Glutamatergic neuron (in vitro differentiated cells): ENCODE measurements around the gene GPRIN1. TPM values are rescaled to one million over a fixed set of nuclear protein-coding genes. Genes with fewer than 3 reads are reported as not detected.

Source experiments
- DNase-seq: peaks from one replicate; pipeline ENCODE4 v3.0.0; 2022
- H3K27ac Mint-ChIP-seq: one replicate; pipeline ENCODE4 v1.8.0; 2020; ENCODE audit warnings: mild to moderate bottlenecking, mixed read lengths, inconsistent platforms; ENCODE audit not compliant: unreplicated experiment
- H3K27me3 Mint-ChIP-seq: one replicate; pipeline ENCODE4 v1.8.0; 2020; ENCODE audit warnings: mild to moderate bottlenecking, moderate library complexity, mixed read lengths, inconsistent platforms; ENCODE audit not compliant: unreplicated experiment
- H3K36me3 Mint-ChIP-seq: one replicate; pipeline ENCODE4 v1.8.0; 2020; ENCODE audit warnings: mild to moderate bottlenecking, mixed read lengths, inconsistent platforms; ENCODE audit not compliant: unreplicated experiment
- H3K4me1 Mint-ChIP-seq: one replicate; pipeline ENCODE4 v1.8.0; 2020; ENCODE audit warnings: mild to moderate bottlenecking, low read depth, mixed read lengths, inconsistent platforms; ENCODE audit not compliant: unreplicated experiment
- H3K4me3 Mint-ChIP-seq: one replicate; pipeline ENCODE4 v1.8.0; 2020; ENCODE audit warnings: mild to moderate bottlenecking, mixed read lengths, inconsistent platforms; ENCODE audit not compliant: unreplicated experiment
- H3K9me3 Mint-ChIP-seq: one replicate; pipeline ENCODE4 v1.8.0; 2020; ENCODE audit warnings: mild to moderate bottlenecking, moderate library complexity, mixed read lengths, inconsistent platforms; ENCODE audit not compliant: unreplicated experiment
- total RNA-seq: library from RNA; stranded (reverse); fragmentation: NEBNext Ultra II Directional; extraction: Animal tissue kit (Norgen Biotek cat#: 25700); gene quantifications from one replicate; pipeline ENCODE4 v1.2.1, GENCODE V29; 2021; ENCODE audit not compliant: unreplicated experiment
- TF ChIP-seq, protein P1 (sequence below): fragments of 200-600 bp; sonication (generic); IDR thresholded peaks from one replicate; pipeline ENCODE4 v1.5.0; 2021; ENCODE audit not compliant: partially characterized antibody, unreplicated experiment

The GPRIN1 gene
- total RNA-seq, 1 donor from 2014 or later: 72.3 TPM

DNA sequence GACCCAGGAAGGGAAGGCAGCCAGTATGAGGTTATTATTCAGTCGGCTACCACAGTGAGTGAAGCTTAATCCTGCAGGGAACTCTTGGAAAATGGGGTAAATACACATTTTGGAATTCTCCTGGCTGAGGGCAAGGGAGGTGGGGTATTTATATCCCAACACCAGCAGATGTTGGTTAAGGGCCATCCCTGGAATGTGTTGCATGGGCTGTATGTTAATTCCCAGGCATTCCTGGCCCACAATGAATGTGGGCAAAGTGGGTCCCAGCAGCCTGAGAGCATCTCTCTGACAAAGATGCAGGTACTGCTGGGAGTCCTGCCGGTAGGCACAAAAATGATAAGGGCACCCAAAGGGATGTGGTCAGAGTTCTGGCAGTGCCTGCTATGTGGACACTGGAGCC is 2.9 kb upstream of the GPRIN1 start:
- peaks cover 13% of the 10 kb centered on the region for H3K9me3 Mint-ChIP-seq
- H3K27ac Mint-ChIP-seq: no peak overlapping the region
- H3K4me3 Mint-ChIP-seq: no peak overlapping the region
- peaks cover 19% of the 10 kb centered on the region for H3K4me1 Mint-ChIP-seq
- DNase-seq: no peak
- no peaks in the 10 kb centered on the region for H3K36me3 Mint-ChIP-seq
- TF ChIP-seq, protein P1, sequence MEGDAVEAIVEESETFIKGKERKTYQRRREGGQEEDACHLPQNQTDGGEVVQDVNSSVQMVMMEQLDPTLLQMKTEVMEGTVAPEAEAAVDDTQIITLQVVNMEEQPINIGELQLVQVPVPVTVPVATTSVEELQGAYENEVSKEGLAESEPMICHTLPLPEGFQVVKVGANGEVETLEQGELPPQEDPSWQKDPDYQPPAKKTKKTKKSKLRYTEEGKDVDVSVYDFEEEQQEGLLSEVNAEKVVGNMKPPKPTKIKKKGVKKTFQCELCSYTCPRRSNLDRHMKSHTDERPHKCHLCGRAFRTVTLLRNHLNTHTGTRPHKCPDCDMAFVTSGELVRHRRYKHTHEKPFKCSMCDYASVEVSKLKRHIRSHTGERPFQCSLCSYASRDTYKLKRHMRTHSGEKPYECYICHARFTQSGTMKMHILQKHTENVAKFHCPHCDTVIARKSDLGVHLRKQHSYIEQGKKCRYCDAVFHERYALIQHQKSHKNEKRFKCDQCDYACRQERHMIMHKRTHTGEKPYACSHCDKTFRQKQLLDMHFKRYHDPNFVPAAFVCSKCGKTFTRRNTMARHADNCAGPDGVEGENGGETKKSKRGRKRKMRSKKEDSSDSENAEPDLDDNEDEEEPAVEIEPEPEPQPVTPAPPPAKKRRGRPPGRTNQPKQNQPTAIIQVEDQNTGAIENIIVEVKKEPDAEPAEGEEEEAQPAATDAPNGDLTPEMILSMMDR: no peak
- H3K27me3 Mint-ChIP-seq: peaks cover 14% of the 10 kb centered on the region

DNA sequence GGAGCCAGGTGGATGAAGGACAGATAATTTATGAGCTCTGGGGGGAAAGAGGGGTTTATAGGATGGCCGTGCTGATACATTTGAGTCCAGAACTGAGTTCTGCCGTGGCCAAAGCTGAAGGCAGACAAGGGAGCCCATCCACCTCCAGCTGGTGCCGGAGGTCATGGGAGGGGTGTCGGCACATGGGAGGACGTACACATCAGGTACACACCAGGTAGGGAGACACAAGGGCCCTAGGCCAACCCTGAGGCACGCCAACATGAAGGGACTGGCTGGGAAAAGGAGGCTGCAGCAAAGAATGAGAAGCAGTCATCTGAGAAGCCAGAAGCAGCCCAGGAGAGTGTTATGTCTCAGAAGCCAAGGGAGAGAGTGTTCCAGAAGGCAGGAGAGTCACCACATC is 2.1 kb upstream of the GPRIN1 start:
- TF ChIP-seq, protein P1: no peak
- Mint-ChIP-seq H3K27me3 (peaks cover 12% of the 10 kb centered on the region), H3K4me1 (peaks cover 20% of the 10 kb centered on the region), H3K4me3 (peak overlapping the region; percentile 5), H3K9me3 (peaks cover 12% of the 10 kb centered on the region), H3K27ac (no peak overlapping the region), H3K36me3 (no peaks in the 10 kb centered on the region)
- DNase-seq: no peak

DNA sequence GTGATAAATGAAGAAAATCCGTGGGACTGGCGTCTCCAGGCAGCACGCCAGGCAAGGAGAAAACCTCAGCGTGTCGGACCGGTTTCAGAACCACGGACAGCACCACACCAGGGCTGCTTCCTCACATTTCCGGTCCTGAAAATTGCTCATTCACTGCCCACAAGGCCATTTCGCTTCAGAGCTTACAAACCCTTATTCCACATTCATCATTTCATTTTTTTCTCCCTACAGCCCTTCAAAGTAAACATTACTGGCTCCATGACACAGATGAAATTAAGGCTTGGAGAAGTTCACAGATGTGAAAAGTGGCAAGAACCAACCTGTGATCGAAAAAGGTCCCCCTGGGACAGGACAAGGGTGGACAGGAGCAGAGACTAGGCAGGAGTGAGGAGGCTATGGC is 1.5 kb upstream of the GPRIN1 start:
- Mint-ChIP-seq H3K27me3 (peaks cover 10% of the 10 kb centered on the region), H3K27ac (no peak overlapping the region), H3K36me3 (no peaks in the 10 kb centered on the region), H3K9me3 (peaks cover 12% of the 10 kb centered on the region), H3K4me1 (peaks cover 20% of the 10 kb centered on the region), H3K4me3 (peak overlapping the region; percentile 31)
- DNase-seq: no peak
- TF ChIP-seq, protein P1: no peak

DNA sequence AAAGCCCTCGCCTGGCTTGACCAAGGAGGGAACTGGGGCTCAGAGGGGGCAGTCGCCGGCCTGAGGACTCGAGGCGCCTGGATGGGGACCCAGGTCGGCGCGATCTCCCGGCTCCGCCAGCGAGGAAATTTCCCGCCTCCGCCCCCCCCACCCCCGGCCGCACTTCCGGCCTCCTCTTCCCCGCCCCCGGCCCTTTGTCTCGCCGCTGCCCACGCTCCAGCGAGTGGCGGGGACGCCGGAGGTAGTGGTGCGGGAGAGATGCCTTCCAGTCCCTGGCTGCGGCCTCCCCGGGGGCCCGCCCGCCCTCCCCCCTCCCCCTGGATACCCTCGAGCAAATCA is 448 bp upstream of the GPRIN1 start:
- peaks cover 23% of the 10 kb centered on the region for H3K4me1 Mint-ChIP-seq
- no peak for DNase-seq
- peaks cover 7% of the 10 kb centered on the region for H3K27me3 Mint-ChIP-seq
- H3K4me3 Mint-ChIP-seq: peak overlapping the region; percentile 67
- H3K9me3 Mint-ChIP-seq: peaks cover 10% of the 10 kb centered on the region
- TF ChIP-seq, protein P1: no peak
- H3K27ac Mint-ChIP-seq: no peak overlapping the region
- H3K36me3 Mint-ChIP-seq: no peaks in the 10 kb centered on the region

DNA sequence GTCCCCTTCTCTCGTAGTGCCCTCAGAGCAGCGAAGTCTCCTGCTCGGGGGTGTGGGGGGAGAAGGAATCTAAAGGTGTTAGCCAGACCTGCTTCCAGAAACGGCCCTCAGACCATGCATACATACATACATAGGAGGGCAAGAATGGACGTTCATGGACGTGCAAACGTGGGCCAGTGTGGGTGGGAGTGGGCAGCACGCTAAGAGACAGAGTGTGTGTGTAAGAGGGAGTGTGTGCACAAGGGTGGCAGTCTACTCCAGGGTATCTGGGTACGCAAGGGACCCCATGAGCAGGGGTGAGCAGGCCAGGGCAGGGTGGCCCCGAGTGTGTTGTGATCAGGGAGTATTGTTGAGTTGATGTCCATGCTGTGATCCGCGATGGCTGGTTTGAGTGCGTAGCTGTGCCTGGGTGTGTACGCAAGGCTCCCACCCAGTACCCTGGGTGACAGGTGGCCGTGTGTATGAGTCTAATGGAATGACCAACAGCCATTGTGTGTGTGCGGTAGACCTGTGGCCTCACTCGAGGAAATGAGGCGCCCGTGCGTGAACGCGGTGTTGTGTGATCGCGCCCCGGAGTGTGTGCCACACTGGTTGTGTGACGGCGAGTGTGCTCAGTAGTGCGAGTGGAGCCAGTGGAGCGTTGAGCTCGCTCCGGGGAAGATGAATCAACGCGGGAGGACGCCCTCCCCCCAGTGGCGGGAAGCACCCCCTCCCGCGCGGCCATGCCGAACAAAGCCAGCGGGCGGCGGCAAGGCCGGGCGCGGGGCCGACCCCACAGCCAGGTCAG is 826 bp downstream of the GPRIN1 start:
- Mint-ChIP-seq H3K4me3 (peak overlapping the region; percentile 98), H3K4me1 (peaks cover 23% of the 10 kb centered on the region), H3K27me3 (peaks cover 7% of the 10 kb centered on the region), H3K36me3 (peaks cover under 1% of the 10 kb centered on the region), H3K27ac (peak overlapping the region; percentile 97), H3K9me3 (peaks cover 10% of the 10 kb centered on the region)
- DNase-seq: no peak
- TF ChIP-seq, protein P1: no peak
